Measurements from ENCODE around the gene ZNF549.

GRCh38 chr19:57546513-57546912 lies 19.4 kb downstream of the ZNF549 start:
- TF ChIP-seq POLR2AphosphoS5 (IDR thresholded peaks at IDR 0.05; ENCODE audit: low read depth, low read length) (no peak), TAF1 (IDR thresholded peaks at IDR 0.05; ENCODE audit: borderline replicate concordance, insufficient read depth, low read length) (no peak), REST (IDR thresholded peaks at IDR 0.05; ENCODE audit: insufficient read depth in 1 of 2, low read depth in 2 of 2, low read length in 2 of 2) (no peak)

Data from PFSK-1 (cell line).